Osteocyte (in vitro differentiated cells): ENCODE measurements around the gene FGF5. TPM values are rescaled to one million over a fixed set of nuclear protein-coding genes. Genes with fewer than 3 reads are reported as not detected.

Experiments used
- DNase-seq: peaks from one replicate; pipeline ENCODE4 v3.0.0; 2021; ENCODE audit warnings: mixed read lengths; ENCODE audit not compliant: unreplicated experiment; ENCODE audit errors: extremely low spot score
- H3K27ac Mint-ChIP-seq: one replicate; pipeline ENCODE4 v1.8.0; 2021; ENCODE audit warnings: mild to moderate bottlenecking, mixed read lengths; ENCODE audit not compliant: unreplicated experiment
- H3K27me3 Mint-ChIP-seq: one replicate; pipeline ENCODE4 v1.8.0; 2021; ENCODE audit warnings: mixed read lengths; ENCODE audit not compliant: unreplicated experiment
- H3K36me3 Mint-ChIP-seq: one replicate; pipeline ENCODE4 v1.8.0; 2021; ENCODE audit warnings: mixed read lengths; ENCODE audit not compliant: unreplicated experiment
- H3K4me1 Mint-ChIP-seq: one replicate; pipeline ENCODE4 v1.8.0; 2021; ENCODE audit warnings: mixed read lengths; ENCODE audit not compliant: unreplicated experiment
- H3K4me3 Mint-ChIP-seq: one replicate; pipeline ENCODE4 v1.8.0; 2021; ENCODE audit warnings: mild to moderate bottlenecking, moderate library complexity, mixed read lengths; ENCODE audit not compliant: unreplicated experiment
- H3K9me3 Mint-ChIP-seq: one replicate; pipeline ENCODE4 v1.8.0; 2021; ENCODE audit warnings: mixed read lengths; ENCODE audit not compliant: unreplicated experiment
- CTCF ChIP-seq: fragments of 200-600 bp; sonication (generic); IDR thresholded peaks from 2 replicates; pipeline ENCODE4 v1.5.0; 2021; ENCODE audit warnings: antibody characterized with exemption, mild to moderate bottlenecking, moderate library complexity
- total RNA-seq: library from RNA; stranded (reverse); gene quantifications from 2 replicates; pipeline ENCODE4 v1.2.1, GENCODE V29; 2021

FGF5 gene
- total RNA-seq, 1 donor from 2014 or later: 8.2 TPM

GRCh38 chr4:80259012-80259411, 7.5 kb upstream of the FGF5 start:
- no peak for DNase-seq
- no peak for TF ChIP-seq CTCF
- Mint-ChIP-seq H3K9me3 (no peaks in the 10 kb centered on the region), H3K4me3 (no peak overlapping the region), H3K27me3 (no peaks in the 10 kb centered on the region), H3K36me3 (no peaks in the 10 kb centered on the region), H3K4me1 (peaks cover 10% of the 10 kb centered on the region), H3K27ac (no peak overlapping the region)

GRCh38 chr4:80259817-80260216, 6.6 kb upstream of the FGF5 start:
- H3K4me1 Mint-ChIP-seq: peaks cover 16% of the 10 kb centered on the region
- DNase-seq: no peak
- H3K9me3 Mint-ChIP-seq: no peaks in the 10 kb centered on the region
- no peak overlapping the region for H3K27ac Mint-ChIP-seq
- H3K4me3 Mint-ChIP-seq: no peak overlapping the region
- no peaks in the 10 kb centered on the region for H3K36me3 Mint-ChIP-seq
- no peaks in the 10 kb centered on the region for H3K27me3 Mint-ChIP-seq
- no peak for TF ChIP-seq CTCF

GRCh38 chr4:80261989-80262600, 4.4 kb upstream of the FGF5 start:
- no peak for DNase-seq
- Mint-ChIP-seq H3K4me1 (peaks cover 16% of the 10 kb centered on the region), H3K9me3 (no peaks in the 10 kb centered on the region), H3K36me3 (no peaks in the 10 kb centered on the region), H3K27me3 (no peaks in the 10 kb centered on the region), H3K4me3 (no peak overlapping the region), H3K27ac (no peak overlapping the region)
- no peak for TF ChIP-seq CTCF

- no peak for TF ChIP-seq CTCF
- Mint-ChIP-seq H3K4me1 (peaks cover 28% of the 10 kb centered on the region), H3K36me3 (no peaks in the 10 kb centered on the region), H3K27me3 (no peaks in the 10 kb centered on the region), H3K27ac (no peak overlapping the region), H3K4me3 (no peak overlapping the region), H3K9me3 (no peaks in the 10 kb centered on the region)
- DNase-seq: no peak
Measured at GRCh38 chr4:80263541-80264351, 2.7 kb upstream of the FGF5 start.

- H3K4me3 Mint-ChIP-seq: no peak overlapping the region
- H3K27me3 Mint-ChIP-seq: no peaks in the 10 kb centered on the region
- DNase-seq: no peak
- TF ChIP-seq CTCF: no peak
- H3K4me1 Mint-ChIP-seq: peaks cover 34% of the 10 kb centered on the region
- no peaks in the 10 kb centered on the region for H3K36me3 Mint-ChIP-seq
- no peaks in the 10 kb centered on the region for H3K9me3 Mint-ChIP-seq
- H3K27ac Mint-ChIP-seq: no peak overlapping the region
Measured at GRCh38 chr4:80264352-80264647, 2.2 kb upstream of the FGF5 start.
